Measurements from ENCODE around the gene TPBG.

DNA sequence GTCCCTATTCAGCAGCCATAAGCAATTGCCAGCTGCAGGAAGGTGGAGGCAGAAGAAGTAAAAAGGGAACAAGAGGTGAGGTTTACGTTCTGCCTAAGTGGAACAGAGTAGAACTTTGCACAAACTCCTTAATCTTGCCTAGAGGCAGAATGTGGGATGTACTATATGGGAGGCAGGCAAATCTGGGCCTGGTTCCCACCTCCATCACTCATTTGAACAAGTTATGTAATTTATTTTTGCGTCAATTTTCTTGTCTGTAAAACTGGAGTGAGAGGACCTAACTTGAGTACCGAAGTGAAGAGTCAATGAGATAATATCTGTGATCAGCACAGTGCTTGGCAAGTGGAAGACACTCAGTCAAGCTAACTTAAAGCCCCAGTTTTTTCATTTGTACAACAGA is 2.0 kb upstream of the TPBG start:
- TF ChIP-seq POLR2A (IDR thresholded peaks at IDR 0.05) (no peak), POLR2AphosphoS5 (IDR thresholded peaks at IDR 0.05; ENCODE audit: insufficient read depth in 1 of 2, low read depth in 1 of 2) (no peak)
- TF ChIP-seq, protein P1, sequence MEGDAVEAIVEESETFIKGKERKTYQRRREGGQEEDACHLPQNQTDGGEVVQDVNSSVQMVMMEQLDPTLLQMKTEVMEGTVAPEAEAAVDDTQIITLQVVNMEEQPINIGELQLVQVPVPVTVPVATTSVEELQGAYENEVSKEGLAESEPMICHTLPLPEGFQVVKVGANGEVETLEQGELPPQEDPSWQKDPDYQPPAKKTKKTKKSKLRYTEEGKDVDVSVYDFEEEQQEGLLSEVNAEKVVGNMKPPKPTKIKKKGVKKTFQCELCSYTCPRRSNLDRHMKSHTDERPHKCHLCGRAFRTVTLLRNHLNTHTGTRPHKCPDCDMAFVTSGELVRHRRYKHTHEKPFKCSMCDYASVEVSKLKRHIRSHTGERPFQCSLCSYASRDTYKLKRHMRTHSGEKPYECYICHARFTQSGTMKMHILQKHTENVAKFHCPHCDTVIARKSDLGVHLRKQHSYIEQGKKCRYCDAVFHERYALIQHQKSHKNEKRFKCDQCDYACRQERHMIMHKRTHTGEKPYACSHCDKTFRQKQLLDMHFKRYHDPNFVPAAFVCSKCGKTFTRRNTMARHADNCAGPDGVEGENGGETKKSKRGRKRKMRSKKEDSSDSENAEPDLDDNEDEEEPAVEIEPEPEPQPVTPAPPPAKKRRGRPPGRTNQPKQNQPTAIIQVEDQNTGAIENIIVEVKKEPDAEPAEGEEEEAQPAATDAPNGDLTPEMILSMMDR (IDR thresholded peaks at IDR 0.05): no peak

Data from vagina (tissue), 2 donors.